HepG2 (cell line): ENCODE data around the gene PTPRU. TPM values are rescaled to one million over a fixed set of nuclear protein-coding genes. Genes with fewer than 3 reads are reported as not detected.

Source experiments
- GATAD2A ChIP-seq: IDR thresholded peaks from 2 replicates; pipeline ENCODE4 v1.6.1; 2016
- GLMP ChIP-seq: sonication (generic); formaldehyde crosslinking; IDR thresholded peaks from 2 replicates; pipeline ENCODE4 v1.9.0; 2021; ENCODE audit warnings: missing genetic modification reagents, mild to moderate bottlenecking, borderline replicate concordance
- PREB ChIP-seq: sonication (generic); formaldehyde crosslinking; IDR thresholded peaks from 2 replicates; pipeline ENCODE4 v1.4.0; 2020; ENCODE audit warnings: missing genetic modification reagents
- polyA plus RNA-seq, 8 experiments: library from polyadenylated mRNA; depleted of rRNA in 3 of 8; stranded (reverse) in 7 of 8; unstranded in 1 of 8; fragments of >200 nt; fragmentation: Illumina TruSeq in 4 of 8; extraction: Trizol in 4 of 8; gene quantifications; 2 replicates each; pipeline versions ENCODE4 v1.2.1 to v1.2.3, GENCODE V29; 2011 to 2016; ENCODE audit warnings: low read depth in 4 of 8, missing spikeins in 1 of 8, mixed read lengths in 1 of 8; ENCODE audit not compliant: insufficient read depth in 1 of 8
- total RNA-seq, 5 experiments: library from RNA; depleted of rRNA; stranded (reverse); fragments of >200 nt; fragmentation: Illumina TruSeq; extraction: Trizol; gene quantifications; 2 replicates each; pipeline ENCODE4 v1.2.3, GENCODE V29; 2016; ENCODE audit warnings: low read depth in 1 of 5
- TF ChIP-seq, protein P1 (sequence below): sonication (generic); formaldehyde crosslinking; IDR thresholded peaks from 2 replicates; pipeline ENCODE4 v1.5.0; 2020; ENCODE audit warnings: mild to moderate bottlenecking, missing genetic modification reagents, borderline replicate concordance
- TF ChIP-seq, protein P2 (sequence below): sonication (generic); formaldehyde crosslinking; IDR thresholded peaks from 2 replicates; pipeline ENCODE4 v1.5.0; 2020; ENCODE audit warnings: mild to moderate bottlenecking, low read depth, missing genetic modification reagents, borderline replicate concordance

The PTPRU gene
- total and polyA plus RNA-seq, 2 of the 13 experiments (the other 11 are each of a cell fraction or from before 2014, with no cell fraction given) = 21.6 to 22.3 TPM

DNA sequence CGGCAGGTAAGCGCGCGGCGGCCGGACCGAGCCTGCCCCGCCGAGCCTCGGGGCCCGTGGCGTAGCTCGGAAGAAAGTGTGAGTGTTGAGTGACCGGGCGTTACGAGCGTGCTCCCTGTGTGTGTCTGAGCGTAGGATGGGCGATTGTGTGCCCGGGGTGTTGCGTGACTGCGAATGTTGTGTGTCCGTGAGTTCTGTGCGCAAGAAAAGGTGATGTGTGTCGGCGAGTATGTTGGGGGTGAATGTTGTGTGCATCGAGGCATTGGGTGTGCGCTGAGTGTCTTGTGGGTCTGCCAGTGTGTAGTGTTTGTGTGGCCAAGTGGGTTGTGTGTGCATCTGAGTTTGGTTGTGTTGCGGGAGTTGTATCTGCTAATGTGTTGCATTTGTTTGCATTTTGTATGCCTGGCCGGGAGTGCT lies 398 bp downstream of the PTPRU start (continued):
- TF ChIP-seq, protein P1, sequence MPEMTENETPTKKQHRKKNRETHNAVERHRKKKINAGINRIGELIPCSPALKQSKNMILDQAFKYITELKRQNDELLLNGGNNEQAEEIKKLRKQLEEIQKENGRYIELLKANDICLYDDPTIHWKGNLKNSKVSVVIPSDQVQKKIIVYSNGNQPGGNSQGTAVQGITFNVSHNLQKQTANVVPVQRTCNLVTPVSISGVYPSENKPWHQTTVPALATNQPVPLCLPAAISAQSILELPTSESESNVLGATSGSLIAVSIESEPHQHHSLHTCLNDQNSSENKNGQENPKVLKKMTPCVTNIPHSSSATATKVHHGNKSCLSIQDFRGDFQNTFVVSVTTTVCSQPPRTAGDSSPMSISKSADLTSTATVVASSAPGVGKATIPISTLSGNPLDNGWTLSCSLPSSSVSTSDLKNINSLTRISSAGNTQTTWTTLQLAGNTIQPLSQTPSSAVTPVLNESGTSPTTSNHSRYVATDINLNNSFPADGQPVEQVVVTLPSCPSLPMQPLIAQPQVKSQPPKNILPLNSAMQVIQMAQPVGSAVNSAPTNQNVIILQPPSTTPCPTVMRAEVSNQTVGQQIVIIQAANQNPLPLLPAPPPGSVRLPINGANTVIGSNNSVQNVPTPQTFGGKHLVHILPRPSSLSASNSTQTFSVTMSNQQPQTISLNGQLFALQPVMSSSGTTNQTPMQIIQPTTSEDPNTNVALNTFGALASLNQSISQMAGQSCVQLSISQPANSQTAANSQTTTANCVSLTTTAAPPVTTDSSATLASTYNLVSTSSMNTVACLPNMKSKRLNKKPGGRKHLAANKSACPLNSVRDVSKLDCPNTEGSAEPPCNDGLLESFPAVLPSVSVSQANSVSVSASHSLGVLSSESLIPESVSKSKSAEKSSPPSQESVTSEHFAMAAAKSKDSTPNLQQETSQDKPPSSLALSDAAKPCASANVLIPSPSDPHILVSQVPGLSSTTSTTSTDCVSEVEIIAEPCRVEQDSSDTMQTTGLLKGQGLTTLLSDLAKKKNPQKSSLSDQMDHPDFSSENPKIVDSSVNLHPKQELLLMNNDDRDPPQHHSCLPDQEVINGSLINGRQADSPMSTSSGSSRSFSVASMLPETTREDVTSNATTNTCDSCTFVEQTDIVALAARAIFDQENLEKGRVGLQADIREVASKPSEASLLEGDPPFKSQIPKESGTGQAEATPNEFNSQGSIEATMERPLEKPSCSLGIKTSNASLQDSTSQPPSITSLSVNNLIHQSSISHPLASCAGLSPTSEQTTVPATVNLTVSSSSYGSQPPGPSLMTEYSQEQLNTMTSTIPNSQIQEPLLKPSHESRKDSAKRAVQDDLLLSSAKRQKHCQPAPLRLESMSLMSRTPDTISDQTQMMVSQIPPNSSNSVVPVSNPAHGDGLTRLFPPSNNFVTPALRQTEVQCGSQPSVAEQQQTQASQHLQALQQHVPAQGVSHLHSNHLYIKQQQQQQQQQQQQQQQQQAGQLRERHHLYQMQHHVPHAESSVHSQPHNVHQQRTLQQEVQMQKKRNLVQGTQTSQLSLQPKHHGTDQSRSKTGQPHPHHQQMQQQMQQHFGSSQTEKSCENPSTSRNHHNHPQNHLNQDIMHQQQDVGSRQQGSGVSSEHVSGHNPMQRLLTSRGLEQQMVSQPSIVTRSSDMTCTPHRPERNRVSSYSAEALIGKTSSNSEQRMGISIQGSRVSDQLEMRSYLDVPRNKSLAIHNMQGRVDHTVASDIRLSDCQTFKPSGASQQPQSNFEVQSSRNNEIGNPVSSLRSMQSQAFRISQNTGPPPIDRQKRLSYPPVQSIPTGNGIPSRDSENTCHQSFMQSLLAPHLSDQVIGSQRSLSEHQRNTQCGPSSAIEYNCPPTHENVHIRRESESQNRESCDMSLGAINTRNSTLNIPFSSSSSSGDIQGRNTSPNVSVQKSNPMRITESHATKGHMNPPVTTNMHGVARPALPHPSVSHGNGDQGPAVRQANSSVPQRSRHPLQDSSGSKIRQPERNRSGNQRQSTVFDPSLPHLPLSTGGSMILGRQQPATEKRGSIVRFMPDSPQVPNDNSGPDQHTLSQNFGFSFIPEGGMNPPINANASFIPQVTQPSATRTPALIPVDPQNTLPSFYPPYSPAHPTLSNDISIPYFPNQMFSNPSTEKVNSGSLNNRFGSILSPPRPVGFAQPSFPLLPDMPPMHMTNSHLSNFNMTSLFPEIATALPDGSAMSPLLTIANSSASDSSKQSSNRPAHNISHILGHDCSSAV (CRISPR knock-in tag) = no peak
- TF ChIP-seq, protein P2, sequence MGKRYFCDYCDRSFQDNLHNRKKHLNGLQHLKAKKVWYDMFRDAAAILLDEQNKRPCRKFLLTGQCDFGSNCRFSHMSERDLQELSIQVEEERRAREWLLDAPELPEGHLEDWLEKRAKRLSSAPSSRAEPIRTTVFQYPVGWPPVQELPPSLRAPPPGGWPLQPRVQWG (CRISPR knock-in tag) = no peak
- TF ChIP-seq GATAD2A (CRISPR knock-in tag) = no peak
- TF ChIP-seq GLMP (CRISPR knock-in tag) = no peak
- TF ChIP-seq PREB (CRISPR knock-in tag) = no peak
